Spleen (tissue), 7 donors: Measurements from ENCODE around the gene GSTO1.
A peak's percentile ranks its signal among the peaks of the same experiment; 100 is the strongest.

ENCODE experiments used
- POLR2A ChIP-seq, 3 donors: fragments of 450-650 bp; IDR thresholded peaks; one replicate each; pipeline ENCODE4 v1.5.1; 2017; ENCODE audit warnings: antibody characterized with exemption in 3 of 3, mild to moderate bottlenecking in 1 of 3
- POLR2AphosphoS5 ChIP-seq, 3 donors: sonication (generic); formaldehyde crosslinking; IDR thresholded peaks; one replicate each; pipeline ENCODE4 v1.5.1; 2017; ENCODE audit warnings: antibody characterized with exemption in 3 of 3
- TF ChIP-seq, protein P1 (sequence below), 11 experiments: fragments of 200-600 bp in 7 of 11; fragments of 450-650 bp in 4 of 11; sonication (generic) in 4 of 11; IDR thresholded peaks in 8 of 11; conservative IDR thresholded peaks in 3 of 11; 1 replicate in 7 of 11; 2 replicates in 4 of 11; pipeline versions ENCODE4 v1.4.0 to v1.8.0; 2016 to 2021; ENCODE audit warnings: antibody characterized with exemption in 11 of 11, inconsistent platforms in 4 of 11, mild to moderate bottlenecking in 1 of 11
- donor health status: DM: no; HTN: no; CAD: no; lungs with moderate emphysema.
- donor health status: DM: no; HTN: no; CAD: no.
- donor health status: DM: no; HTN: no; CAD: no.

DNA sequence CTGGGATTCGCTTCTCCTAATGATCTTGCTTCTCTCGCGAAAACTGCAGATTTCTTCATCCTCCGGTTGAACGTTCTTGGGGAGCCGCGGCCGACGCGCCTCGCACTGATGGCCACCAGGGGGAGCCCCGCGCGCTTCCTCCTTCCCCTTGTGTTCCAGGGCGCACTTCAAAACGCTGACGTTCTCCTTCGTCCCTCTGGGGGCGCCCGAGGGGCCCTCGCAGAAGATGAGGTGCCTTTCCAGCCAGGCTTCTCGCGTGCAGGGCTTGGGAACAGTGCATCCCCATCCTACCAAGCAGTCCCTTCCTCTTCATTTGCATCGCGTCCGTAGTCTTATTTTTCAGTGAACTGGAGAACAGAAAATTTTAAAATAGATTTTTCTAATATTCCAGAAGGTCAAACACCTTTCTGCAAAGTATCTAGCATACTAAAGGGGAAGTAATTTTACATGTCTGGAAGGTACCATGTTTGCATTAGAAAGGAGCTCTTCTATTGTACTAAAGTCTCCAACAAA is 36.8 kb downstream of the GSTO1 start:
- TF ChIP-seq, protein P1, sequence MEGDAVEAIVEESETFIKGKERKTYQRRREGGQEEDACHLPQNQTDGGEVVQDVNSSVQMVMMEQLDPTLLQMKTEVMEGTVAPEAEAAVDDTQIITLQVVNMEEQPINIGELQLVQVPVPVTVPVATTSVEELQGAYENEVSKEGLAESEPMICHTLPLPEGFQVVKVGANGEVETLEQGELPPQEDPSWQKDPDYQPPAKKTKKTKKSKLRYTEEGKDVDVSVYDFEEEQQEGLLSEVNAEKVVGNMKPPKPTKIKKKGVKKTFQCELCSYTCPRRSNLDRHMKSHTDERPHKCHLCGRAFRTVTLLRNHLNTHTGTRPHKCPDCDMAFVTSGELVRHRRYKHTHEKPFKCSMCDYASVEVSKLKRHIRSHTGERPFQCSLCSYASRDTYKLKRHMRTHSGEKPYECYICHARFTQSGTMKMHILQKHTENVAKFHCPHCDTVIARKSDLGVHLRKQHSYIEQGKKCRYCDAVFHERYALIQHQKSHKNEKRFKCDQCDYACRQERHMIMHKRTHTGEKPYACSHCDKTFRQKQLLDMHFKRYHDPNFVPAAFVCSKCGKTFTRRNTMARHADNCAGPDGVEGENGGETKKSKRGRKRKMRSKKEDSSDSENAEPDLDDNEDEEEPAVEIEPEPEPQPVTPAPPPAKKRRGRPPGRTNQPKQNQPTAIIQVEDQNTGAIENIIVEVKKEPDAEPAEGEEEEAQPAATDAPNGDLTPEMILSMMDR (IDR thresholded peaks at IDR 0.05 in 8 of 11, conservative IDR thresholded peaks at IDR 0.05 in 3 of 11), result peak; percentile 98 to 100 (median 100)
- TF ChIP-seq POLR2A (IDR thresholded peaks at IDR 0.05) (no peak), POLR2AphosphoS5 (IDR thresholded peaks at IDR 0.05) (peak; percentile 72 to 87 (median 72))
